ENCODE data around the gene PHF20. TPM values are rescaled to one million over a fixed set of nuclear protein-coding genes. Genes with fewer than 3 reads are reported as not detected.
"Not testable (repeated sequence)": the region's sequence is repeated elsewhere in the genome, so short reads cannot be mapped to it uniquely, and the experiment has no call there.

PHF20 gene
- total and polyA plus RNA-seq, 12 donors = 23.4 to 44.7 (median 36.0) TPM

- no peak for TF ChIP-seq CTCF (IDR thresholded peaks at IDR 0.05)
- ATAC-seq (peak in 1 of 8 donors; percentile 13), DNase-seq (no peak)
- intact Hi-C loops (cut with DNase I) = loop anchor here in 1 of 10 donors (10.0 kb wide), 1 partner anchor 141 kb away; no protein-coding TSS in a partner anchor
- WGBS, 2 donors = 49 to 60% methylated on average over 3 of the region's 3 CpGs
- Histone ChIP-seq H3K4me1 (peaks cover 0 to 32% (median 9%) of the 10 kb centered on the region in 9 donors), H3K36me3 (peaks cover 0 to 61% (median 4%) of the 10 kb centered on the region in 9 donors), H3K27ac (peak overlapping the region in 5 of 10 donors; percentile 11 to 54 (median 36)), H3K9me3 (no peaks in the 10 kb centered on the region), H3K4me3 (no peak overlapping the region), H3K27me3 (no peaks in the 10 kb centered on the region)
Measured at GRCh38 chr20:35876033-35876320, 104.2 kb downstream of the PHF20 start.

DNA sequence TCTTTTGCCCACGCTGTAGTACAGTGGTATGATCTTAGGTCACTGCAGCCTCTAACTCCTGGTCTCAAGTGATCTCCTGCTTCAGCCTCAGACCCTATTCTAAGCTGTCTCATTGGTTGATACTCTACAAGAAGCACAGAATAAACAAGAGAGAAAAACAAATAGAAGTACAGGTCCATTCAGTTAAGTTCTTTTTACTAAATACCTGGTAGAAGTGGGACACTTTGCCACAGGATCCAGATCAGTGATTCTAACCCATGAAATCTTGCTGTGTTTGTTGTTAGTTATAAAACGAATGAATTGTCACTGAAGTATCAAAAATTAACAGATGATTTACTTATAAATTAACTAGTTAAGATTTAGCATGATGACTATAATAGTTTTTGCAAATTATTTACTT is 105.8 kb downstream of the PHF20 start:
- 95 to 97% methylated on average over 2 of the region's 2 CpGs for WGBS, 2 donors

GRCh38 chr20:35878113-35878625 is 106.4 kb downstream of the PHF20 start:
- H3K36me3 ChIP-seq = peaks cover 0 to 44% (median 3%) of the 10 kb centered on the region in 9 donors
- peaks cover 0 to 19% (median 8%) of the 10 kb centered on the region in 9 donors for H3K4me1 ChIP-seq
- H3K9me3 ChIP-seq = no peaks in the 10 kb centered on the region
- 95% methylated on average over 6 of the region's 6 CpGs for WGBS, 2 donors
- TF ChIP-seq CTCF (IDR thresholded peaks at IDR 0.05) = no peak
- no peak for ATAC-seq
- H3K27me3 ChIP-seq = no peaks in the 10 kb centered on the region
- intact Hi-C loops (cut with DNase I) = loop anchor here in 1 of 10 donors (10.0 kb wide), 1 partner anchor 143 kb away; no protein-coding TSS in a partner anchor
- H3K4me3 ChIP-seq = no peak overlapping the region
- no peak for DNase-seq
- H3K27ac ChIP-seq = no peak overlapping the region

More for the DNA sequence above, 105.8 kb downstream of the PHF20 start:
- H3K4me3 ChIP-seq = no peak overlapping the region
- ATAC-seq = no peak
- H3K4me1 ChIP-seq = peaks cover 0 to 19% (median 8%) of the 10 kb centered on the region in 9 donors
- intact Hi-C loops (cut with DNase I) = loop anchor here in 1 of 10 donors (10.0 kb wide), 1 partner anchor 143 kb away; no protein-coding TSS in a partner anchor
- H3K36me3 ChIP-seq = peaks cover 0 to 49% (median 4%) of the 10 kb centered on the region in 9 donors
- H3K27ac ChIP-seq = no peak overlapping the region
- no peaks in the 10 kb centered on the region for H3K9me3 ChIP-seq
- DNase-seq = no peak
- no peaks in the 10 kb centered on the region for H3K27me3 ChIP-seq
- no peak for TF ChIP-seq CTCF (IDR thresholded peaks at IDR 0.05)

DNA sequence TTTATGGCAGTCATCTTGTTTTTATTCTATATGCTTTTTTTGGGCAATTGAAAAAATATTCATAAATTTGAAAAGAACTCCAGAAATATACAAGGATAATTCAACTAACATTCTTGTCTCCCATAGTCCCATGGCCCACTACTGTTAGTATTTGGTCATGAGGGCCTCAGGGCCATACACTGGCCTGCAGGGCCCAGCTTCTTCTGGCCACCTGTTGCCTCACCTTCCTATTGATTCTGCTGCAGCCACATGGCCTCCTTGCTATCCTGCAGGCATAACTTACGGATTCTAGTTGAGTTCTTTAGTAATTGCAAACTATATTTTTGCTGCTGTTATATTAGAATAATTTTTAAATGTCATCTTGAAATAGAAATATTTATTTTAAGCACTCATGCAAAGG is 109.9 kb downstream of the PHF20 start:
- no peak overlapping the region for H3K27ac ChIP-seq
- 97 to 98% methylated on average over 1 of the region's 1 CpG for WGBS, 2 donors

GRCh38 chr20:35882427-35883161 is 110.8 kb downstream of the PHF20 start:
- ATAC-seq = not testable (repeated sequence)

More for the DNA sequence above, 109.9 kb downstream of the PHF20 start:
- Histone ChIP-seq H3K4me3 (no peak overlapping the region), H3K4me1 (peaks cover 0 to 23% (median 9%) of the 10 kb centered on the region in 9 donors), H3K36me3 (peaks cover 0 to 23% (median 0%) of the 10 kb centered on the region in 9 donors), H3K9me3 (no peaks in the 10 kb centered on the region), H3K27me3 (no peaks in the 10 kb centered on the region)
- DNase-seq (no peak), ATAC-seq (no peak)
- intact Hi-C loops (cut with DNase I) = loop anchor here in 9 of 10 donors (5.0 to 10.0 kb wide), 11 partner anchors 139 to 419 kb away; partner anchors contain the start of genes RBM39 (in 2 of the 9), NFS1 (in 1 of the 9) and ROMO1 (in 1 of the 9)
- TF ChIP-seq CTCF (IDR thresholded peaks at IDR 0.05) = no peak

More at GRCh38 chr20:35882427-35883161, 110.8 kb downstream of the PHF20 start:
- peaks cover 0 to 30% (median 0%) of the 10 kb centered on the region in 9 donors for H3K36me3 ChIP-seq
- not testable (repeated sequence) for H3K9me3 ChIP-seq, H3K27me3 ChIP-seq, H3K27ac ChIP-seq, DNase-seq, H3K4me3 ChIP-seq
- 94 to 95% methylated on average over 9 of the region's 9 CpGs for WGBS, 2 donors
- intact Hi-C loops (cut with DNase I) = loop anchor here in 9 of 10 donors (5.0 to 10.0 kb wide), 11 partner anchors 140 to 420 kb away; partner anchors contain the start of genes RBM39 (in 2 of the 9), NFS1 (in 1 of the 9) and ROMO1 (in 1 of the 9)
- H3K4me1 ChIP-seq = peaks cover 0 to 32% (median 14%) of the 10 kb centered on the region in 9 donors
